Activated effector memory CD4-positive, alpha-beta T cell treated with Interleukin-2 at 50 U/mL for 16 hours (primary cell): ENCODE measurements around the gene MUL1.
"Not testable (repeated sequence)": the region's sequence is repeated elsewhere in the genome, so short reads cannot be mapped to it uniquely, and the experiment has no call there.

Source experiments
- DNase-seq: peaks from one replicate; pipeline ENCODE4 v3.0.0-alpha.2; 2020

The MUL1 gene

GRCh38 chr1:20507564-20508410 is at the start of gene MUL1:
MUL1 (minus strand) TSS chr1:20508151; CDS start chr1:20508024, 127 bp downstream.
- DNase-seq, result peak; percentile 87

- DNase-seq, result no peak
Measured at GRCh38 chr1:20555758-20556120, 47.8 kb upstream of the MUL1 start.

DNA sequence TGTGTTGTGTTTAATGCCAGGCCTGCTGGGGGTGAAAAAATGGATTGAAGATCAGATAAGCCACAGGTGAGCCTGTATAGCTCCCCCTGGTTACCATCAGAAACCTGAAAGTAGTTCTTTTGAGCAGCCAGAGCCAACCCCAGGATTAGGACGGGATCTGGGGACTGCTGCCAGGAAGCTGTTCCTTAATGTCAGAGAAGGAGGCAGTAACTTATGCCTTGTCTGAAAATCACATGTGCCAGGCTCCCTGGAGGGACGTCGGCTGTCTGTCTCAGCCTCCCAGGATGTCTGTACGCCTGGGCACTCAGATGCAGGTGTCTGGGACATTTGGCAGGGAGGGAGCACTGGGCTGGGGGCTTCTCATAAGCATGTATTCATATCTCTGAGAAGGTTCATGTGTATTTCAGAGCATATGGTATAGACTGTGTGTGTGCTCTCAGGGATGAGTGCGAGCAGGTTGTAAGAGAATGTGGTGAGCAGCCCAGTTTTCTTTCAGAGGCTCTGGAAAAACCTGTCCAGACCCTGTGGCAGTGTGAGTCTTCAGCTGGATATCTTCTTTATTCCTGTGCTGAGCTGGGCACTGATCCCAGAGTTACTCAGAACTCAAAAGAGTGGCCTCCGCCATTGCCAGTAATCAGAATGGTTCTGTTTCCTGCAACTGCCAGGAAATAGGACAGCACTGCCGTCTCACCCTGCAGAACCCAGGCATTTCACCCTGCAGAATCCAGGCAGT is 47.2 kb upstream of the MUL1 start:
- no peak for DNase-seq

- DNase-seq, result no peak
Measured at GRCh38 chr1:20552728-20553445, 44.9 kb upstream of the MUL1 start.

GRCh38 chr1:20551945-20552727 is 44.2 kb upstream of the MUL1 start, which contains the start of gene FAM43B:
FAM43B (plus strand) TSS chr1:20552573; CDS start chr1:20552974, 401 bp downstream.
- DNase-seq, result no peak

GRCh38 chr1:20551161-20551560 is 43.2 kb upstream of the MUL1 start:
- no peak for DNase-seq

- DNase-seq, result no peak
Measured at GRCh38 chr1:20546637-20547036, 38.7 kb upstream of the MUL1 start.

- DNase-seq, result no peak
Measured at GRCh38 chr1:20540281-20540680, 32.3 kb upstream of the MUL1 start.

- no peak for DNase-seq
Measured at GRCh38 chr1:20538760-20539551, 31.0 kb upstream of the MUL1 start.

DNA sequence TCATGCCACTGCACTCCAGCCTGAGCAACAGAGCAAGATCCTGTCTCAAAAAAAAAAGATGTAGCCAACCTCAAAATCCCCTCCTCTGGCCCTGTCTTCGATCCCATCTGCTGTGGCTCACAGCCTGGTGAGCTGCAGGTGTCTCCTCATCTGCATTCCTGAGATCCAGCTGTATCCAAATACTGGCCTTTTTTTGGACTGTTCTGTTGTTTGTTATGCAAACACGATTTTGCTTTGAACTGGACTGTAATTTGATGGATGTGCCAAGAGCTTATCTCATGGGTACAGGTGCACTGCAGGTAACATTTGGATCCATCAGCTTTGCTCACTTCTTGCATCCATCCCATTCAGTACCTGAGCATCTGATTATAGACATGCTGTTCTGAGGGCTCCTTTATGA is 30.3 kb upstream of the MUL1 start:
- DNase-seq, result no peak

- DNase-seq, result no peak
Measured at GRCh38 chr1:20534659-20535417, 26.9 kb upstream of the MUL1 start.

GRCh38 chr1:20533635-20534034 is 25.7 kb upstream of the MUL1 start:
- DNase-seq, result no peak

- no peak for DNase-seq
Measured at GRCh38 chr1:20530901-20531300, 22.9 kb upstream of the MUL1 start.

DNA sequence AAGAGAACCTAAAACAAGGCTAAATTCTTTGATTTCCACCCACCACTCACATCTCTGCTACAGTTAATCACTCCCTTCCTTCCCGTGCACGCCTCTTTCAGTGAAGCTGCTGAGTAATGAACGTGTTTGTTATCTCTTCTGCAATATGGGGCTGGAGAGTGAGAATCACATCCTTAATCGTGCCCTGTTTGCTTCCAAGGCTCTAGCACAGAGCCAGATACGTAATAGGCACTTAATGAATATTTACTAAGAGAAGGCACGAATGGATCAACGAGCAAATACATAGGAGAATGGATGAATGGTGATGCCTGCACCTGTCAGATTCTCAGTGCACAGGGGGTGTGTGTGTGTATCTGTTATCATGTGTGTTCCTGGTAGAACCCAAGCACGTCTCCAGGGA is 22.4 kb upstream of the MUL1 start:
- no peak for DNase-seq

- DNase-seq, result no peak
Measured at GRCh38 chr1:20528221-20528620, 20.3 kb upstream of the MUL1 start.

GRCh38 chr1:20526267-20526666 is 18.3 kb upstream of the MUL1 start:
- DNase-seq, result no peak

DNA sequence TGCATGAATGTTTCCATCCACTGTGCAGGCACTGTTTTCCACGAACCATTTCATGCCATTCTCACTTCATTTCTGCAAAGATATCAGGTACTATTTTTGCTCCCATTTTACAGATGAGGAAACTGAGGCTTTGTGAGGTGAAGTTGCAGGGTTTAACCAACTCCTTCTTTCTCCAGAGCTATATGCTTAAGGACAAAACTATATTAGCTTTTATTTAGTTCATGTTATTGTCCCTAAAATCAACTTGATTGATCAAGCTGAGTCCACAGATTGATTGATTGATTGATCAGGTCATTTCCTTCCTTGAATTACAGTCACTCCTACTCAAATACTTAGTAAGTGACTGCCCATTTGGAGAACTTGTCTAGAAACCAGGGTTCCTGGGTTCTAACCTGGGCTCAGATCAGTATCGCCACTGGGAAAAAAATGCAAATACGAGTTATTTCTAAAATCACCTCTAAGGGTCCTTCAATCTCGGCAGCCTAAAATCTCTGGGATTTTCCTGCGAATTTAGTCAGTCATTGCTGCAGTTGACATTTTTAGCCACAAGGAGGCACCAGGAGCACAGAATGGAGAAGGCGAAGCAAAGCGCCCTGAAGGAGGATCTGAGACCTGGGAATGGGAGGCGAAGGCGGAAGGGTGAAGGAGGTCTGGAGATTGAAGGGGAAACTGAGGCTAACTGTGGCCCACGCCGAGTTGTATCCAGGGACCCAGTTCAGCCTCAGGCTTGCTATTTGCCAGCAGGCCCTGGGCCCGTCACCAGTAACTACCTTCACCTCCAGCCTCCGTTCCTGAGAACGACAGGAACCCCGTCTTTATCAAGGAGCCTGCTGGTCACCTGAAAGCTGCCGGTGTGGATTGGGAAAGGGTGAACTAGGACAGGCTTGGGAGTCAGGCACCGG is 14.3 kb upstream of the MUL1 start:
- DNase-seq, result peak; percentile 33

- DNase-seq, result not testable (repeated sequence)
Measured at GRCh38 chr1:20519609-20520262, 11.8 kb upstream of the MUL1 start.
